Left lung (tissue), 14 donors: ENCODE data around the gene PGM3. TPM values are rescaled to one million over a fixed set of nuclear protein-coding genes. Genes with fewer than 3 reads are reported as not detected.

ENCODE experiments used
- ATAC-seq: fragments of 200-7000 bp; cut with Tn5 transposase; one replicate; pipeline ENCODE4 v1.9.1; 2020; ENCODE audit warnings: moderate library complexity
- DNase-seq, 4 donors: peaks; one replicate each; pipeline ENCODE4 v3.0.0-alpha.2; 2013 to 2020
- H3K27ac ChIP-seq, 2 donors: fragments of 200-600 bp; sonication (generic) in 1 of 2; one replicate each; pipeline versions ENCODE4 v1.5.0 to v1.8.0; 2020 to 2021
- H3K27me3 ChIP-seq, 2 donors: fragments of 200-600 bp; sonication (generic) in 1 of 2; one replicate each; pipeline versions ENCODE4 v1.5.0 to v1.8.0; 2020 to 2021
- H3K36me3 ChIP-seq, 2 donors: fragments of 200-600 bp; sonication (generic) in 1 of 2; one replicate each; pipeline versions ENCODE4 v1.5.0 to v1.8.0; 2020 to 2021
- H3K4me1 ChIP-seq, 2 donors: fragments of 200-600 bp; one replicate each; pipeline ENCODE4 v1.8.0; 2021
- H3K4me3 ChIP-seq, 2 donors: fragments of 200-600 bp; sonication (generic) in 1 of 2; one replicate each; pipeline versions ENCODE4 v1.5.0 to v1.8.0; 2020 to 2021; ENCODE audit warnings: mild to moderate bottlenecking in 1 of 2
- H3K9me3 ChIP-seq, 2 donors: fragments of 200-600 bp; sonication (generic) in 1 of 2; one replicate each; pipeline versions ENCODE4 v1.5.0 to v1.8.0; 2020 to 2021
- CTCF ChIP-seq, 2 donors: fragments of 200-600 bp; sonication (generic) in 1 of 2; IDR thresholded peaks; one replicate each; pipeline versions ENCODE4 v1.5.0 to v1.8.0; 2021; ENCODE audit warnings: antibody characterized with exemption in 2 of 2
- intact Hi-C, 2 donors: fragments of 100-400 bp; cut with DNase I; formaldehyde crosslinking; loops; one replicate each; pipeline versions ENCODE4 v1.11.2 to v1.14.2; 2022
- long read RNA-seq, 12 donors: library from polyadenylated mRNA in 2 of 12; unstranded in 2 of 12; transcript quantifications; one replicate each; pipeline ENCODE4 v2.0.0 and lab custom pipeline, GENCODE V29; 2019 to 2026
- polyA plus RNA-seq, 6 donors: library from polyadenylated mRNA; unstranded; fragments of 120-200 nt; gene quantifications; one replicate each; pipeline ENCODE4 v1.2.1, GENCODE V29; 2013; ENCODE audit not compliant: insufficient read length in 6 of 6
- total RNA-seq, 2 donors: library from RNA; stranded (reverse); fragmentation: NEBNext Ultra II Directional; extraction: Animal tissue kit (Norgen Biotek cat#: 25700); gene quantifications; one replicate each; pipeline ENCODE4 v1.2.1, GENCODE V29; 2021
- donor health status: DM: no; HTN: yes; CAD: no.
- donor health status: DM: no; HTN: no; CAD: no.

PGM3 gene
- 10 to 100 TPM; 44.0 to 61.8 TPM for total RNA-seq
- polyA plus RNA-seq = 10 to 100 TPM; 64.8 to 86.5 (median 78.1) TPM
- long read RNA-seq, donor 1, full-length matches to known transcripts = 12 of 22 reads
- long read RNA-seq, donor 1, partial matches to known transcripts = 10 of 22 reads
- long read RNA-seq, donor 1, other reads (novel, unspliced or antisense) = 0 of 22 reads
- long read RNA-seq, donor 2, full-length matches to known transcripts = 16 of 16 reads
- long read RNA-seq, donor 2, partial matches to known transcripts = 0 of 16 reads
- long read RNA-seq, donor 2, other reads (novel, unspliced or antisense) = 0 of 16 reads
- long read RNA-seq, donor 3, full-length matches to known transcripts = 9 of 9 reads
- long read RNA-seq, donor 3, partial matches to known transcripts = 0 of 9 reads
- long read RNA-seq, donor 3, other reads (novel, unspliced or antisense) = 0 of 9 reads
- long read RNA-seq, donor 4, full-length matches to known transcripts = 13 of 18 reads
- long read RNA-seq, donor 4, partial matches to known transcripts = 3 of 18 reads
- long read RNA-seq, donor 4, other reads (novel, unspliced or antisense) = 2 of 18 reads
- long read RNA-seq, donor 5, full-length matches to known transcripts = 6 of 24 reads
- long read RNA-seq, donor 5, partial matches to known transcripts = 13 of 24 reads
- long read RNA-seq, donor 5, other reads (novel, unspliced or antisense) = 5 of 24 reads
- long read RNA-seq, donor 6, full-length matches to known transcripts = 10 of 10 reads
- long read RNA-seq, donor 6, partial matches to known transcripts = 0 of 10 reads
- long read RNA-seq, donor 6, other reads (novel, unspliced or antisense) = 0 of 10 reads
- long read RNA-seq, donor 7, full-length matches to known transcripts = 8 of 8 reads
- long read RNA-seq, donor 7, partial matches to known transcripts = 0 of 8 reads
- long read RNA-seq, donor 7, other reads (novel, unspliced or antisense) = 0 of 8 reads
- long read RNA-seq, donor 8, full-length matches to known transcripts = 10 of 16 reads
- long read RNA-seq, donor 8, partial matches to known transcripts = 6 of 16 reads
- long read RNA-seq, donor 8, other reads (novel, unspliced or antisense) = 0 of 16 reads
- long read RNA-seq, donor 9 = 0 reads
- long read RNA-seq, donor 10, full-length matches to known transcripts = 7 of 8 reads
- long read RNA-seq, donor 10, partial matches to known transcripts = 1 of 8 reads
- long read RNA-seq, donor 10, other reads (novel, unspliced or antisense) = 0 of 8 reads
- long read RNA-seq, donor 11, full-length matches to known transcripts = 5 of 12 reads
- long read RNA-seq, donor 11, partial matches to known transcripts = 7 of 12 reads
- long read RNA-seq, donor 11, other reads (novel, unspliced or antisense) = 0 of 12 reads
- long read RNA-seq, donor 12, full-length matches to known transcripts = 8 of 20 reads
- long read RNA-seq, donor 12, partial matches to known transcripts = 12 of 20 reads
- long read RNA-seq, donor 12, other reads (novel, unspliced or antisense) = 0 of 20 reads

- Histone ChIP-seq H3K9me3 (no peaks in the 10 kb centered on the region), H3K4me3 (peak within 1 kb of the TSS; percentile 88 to 95), H3K27ac (peak within 1 kb of the TSS; percentile 81 to 92), H3K27me3 (peaks cover 0 to 8% of the 10 kb centered on the region in 2 donors), H3K4me1 (peaks cover 0 to 28% of the 10 kb centered on the region in 2 donors), H3K36me3 (peaks cover 0 to 2% of the 10 kb centered on the region in 2 donors)
- TF ChIP-seq CTCF (IDR thresholded peaks at IDR 0.05) = no peak
- DNase-seq (peak; percentile 89 to 97 (median 93)), ATAC-seq (peak; percentile 98)
- intact Hi-C loops = no loop called here
These were observed at the start of gene PGM3, which contains the start of gene RWDD2A for GRCh38 chr6:83192871-83193746. Gene PGM3 (minus strand): TSS chr6:83193265. CDS start chr6:83191012, 2,253 bp downstream. Gene RWDD2A (plus strand): TSS chr6:83193357. CDS start chr6:83194452, 1,095 bp downstream.

- no peak overlapping the region for H3K4me3 ChIP-seq
- intact Hi-C loops = no loop called here
- no peak overlapping the region for H3K27ac ChIP-seq
- H3K4me1 ChIP-seq = no peaks in the 10 kb centered on the region
- ATAC-seq = no peak
- no peaks in the 10 kb centered on the region for H3K27me3 ChIP-seq
- DNase-seq = no peak
- TF ChIP-seq CTCF (IDR thresholded peaks at IDR 0.05) = no peak
- H3K36me3 ChIP-seq = no peaks in the 10 kb centered on the region
- no peaks in the 10 kb centered on the region for H3K9me3 ChIP-seq
These were observed 38.1 kb upstream of the PGM3 start for GRCh38 chr6:83231146-83231545.

GRCh38 chr6:83226517-83226916 is 33.5 kb upstream of the PGM3 start:
- Histone ChIP-seq H3K4me3 (no peak overlapping the region), H3K27me3 (no peaks in the 10 kb centered on the region), H3K36me3 (no peaks in the 10 kb centered on the region), H3K9me3 (no peaks in the 10 kb centered on the region), H3K4me1 (no peaks in the 10 kb centered on the region), H3K27ac (no peak overlapping the region)
- ATAC-seq = no peak
- intact Hi-C loops = no loop called here
- TF ChIP-seq CTCF (IDR thresholded peaks at IDR 0.05) = no peak
- DNase-seq = no peak

GRCh38 chr6:83221889-83222479 is 28.9 kb upstream of the PGM3 start:
- intact Hi-C loops = loop anchor here in 1 of 2 donors (5.0 kb wide), 1 partner anchor 295 kb away; no protein-coding TSS in a partner anchor
- peak in 1 of 4 donors; percentile 40 for DNase-seq

More at GRCh38 chr6:83221889-83222479, 28.9 kb upstream of the PGM3 start:
- Histone ChIP-seq H3K36me3 (no peaks in the 10 kb centered on the region), H3K9me3 (no peaks in the 10 kb centered on the region), H3K27me3 (no peaks in the 10 kb centered on the region), H3K4me3 (no peak overlapping the region), H3K4me1 (no peaks in the 10 kb centered on the region), H3K27ac (no peak overlapping the region)
- peak; percentile 41 for ATAC-seq
- peak in 1 of 2 donors; percentile 49 for TF ChIP-seq CTCF (IDR thresholded peaks at IDR 0.05)
